Kidney (tissue), 14 donors: ENCODE results near the gene NHLRC4. TPM values are rescaled to one million over a fixed set of nuclear protein-coding genes. Genes with fewer than 3 reads are reported as not detected.

Experiments used
- DNase-seq, 5 donors: peaks; one replicate each; pipeline ENCODE4 v3.0.0-alpha.2; 2013 to 2020
- FAIRE-seq: peaks from 2 replicates; lab custom pipeline; 2012; peaks lifted over from hg19 to GRCh38; lab: Jason Lieb, UNC
- H3K27ac ChIP-seq, 2 donors: one replicate each; pipeline ENCODE4 v1.7.0; 2013; ENCODE audit warnings: low read depth in 2 of 2, low read length in 2 of 2, inconsistent platforms in 1 of 2
- H3K27me3 ChIP-seq: one replicate; pipeline ENCODE4 v1.7.1; 2013; ENCODE audit warnings: low read length, inconsistent platforms; ENCODE audit not compliant: control insufficient read depth, insufficient read depth
- H3K36me3 ChIP-seq, 3 donors: one replicate each; pipeline versions ENCODE4 v1.7.0 to v1.7.1; 2013; ENCODE audit warnings: low read length in 3 of 3, control low read depth in 1 of 3, inconsistent platforms in 1 of 3; ENCODE audit not compliant: insufficient read depth in 3 of 3, control insufficient read depth in 2 of 3
- H3K4me1 ChIP-seq, 3 donors: one replicate each; pipeline versions ENCODE4 v1.7.0 to v1.7.1; 2013; ENCODE audit warnings: low read length in 3 of 3, inconsistent platforms in 1 of 3, low read depth in 1 of 3; ENCODE audit not compliant: control insufficient read depth in 2 of 3, insufficient read depth in 2 of 3
- H3K4me3 ChIP-seq, 3 donors: one replicate each; pipeline versions ENCODE4 v1.7.0 to v1.8.1; 2013; ENCODE audit warnings: low read length in 3 of 3, control low read depth in 1 of 3, inconsistent platforms in 1 of 3
- H3K9ac ChIP-seq, 3 donors: one replicate each; pipeline versions ENCODE4 v1.7.0 to v1.7.1; 2013; ENCODE audit warnings: low read length in 3 of 3, control low read depth in 1 of 3, inconsistent platforms in 1 of 3
- H3K9me3 ChIP-seq, 3 donors: one replicate each; pipeline versions ENCODE4 v1.7.0 to v1.7.1; 2013; ENCODE audit warnings: low read length in 3 of 3, control low read depth in 1 of 3, inconsistent platforms in 1 of 3; ENCODE audit not compliant: control insufficient read depth in 2 of 3, insufficient read depth in 1 of 3
- CTCF ChIP-seq: IDR thresholded peaks from 3 replicates; pipeline ENCODE4 v1.5.1; 2012; ENCODE audit warnings: mild to moderate bottlenecking, moderate library complexity, borderline replicate concordance; ENCODE audit not compliant: insufficient read depth; ENCODE audit errors: extremely low read depth
- intact Hi-C: fragments of 100-400 bp; cut with DNase I; formaldehyde crosslinking; loops from one replicate; pipeline ENCODE4 v1.11.1; 2022
- polyA plus RNA-seq: library from polyadenylated mRNA; stranded (reverse); fragments of 350-450 nt; fragmentation: Illumina TruSeq; extraction: RNeasy Lipid Tissue Mini Kit (QIAGEN cat#74804); gene quantifications from one replicate; pipeline ENCODE4 v1.2.3, GENCODE V29; 2014; ENCODE audit warnings: low read depth, low replicate concordance; ENCODE audit not compliant: insufficient read depth
- total RNA-seq: library from RNA; stranded (reverse); fragmentation: NEBNext Ultra II Directional; extraction: Animal tissue kit (Norgen Biotek cat#: 25700); gene quantifications from one replicate; pipeline ENCODE4 v1.2.1, GENCODE V29; 2021
- donor health status: control.
- donor health status: control.
- donor health status: control.
- donor health status: control.
- donor health status: control.
- donor health status: DM: yes; HTN: yes; CAD: no.
- donor health status: Normal renal cell carcinoma (clear cell type).

The NHLRC4 gene
- total and polyA plus RNA-seq, 2 donors from 2014 or later: 3.3 to 17.4 TPM

GRCh38 chr16:536746-537145 is 30.1 kb upstream of the NHLRC4 start:
- no peak for DNase-seq
- no peak for FAIRE-seq
- H3K9ac ChIP-seq: no peak overlapping the region

GRCh38 chr16:537415-538335 is 29.1 kb upstream of the NHLRC4 start:
- FAIRE-seq (no peak), DNase-seq (no peak)
- Histone ChIP-seq H3K27ac (no peak overlapping the region), H3K4me1 (peaks cover 0 to 4% (median 0%) of the 10 kb centered on the region in 3 donors), H3K27me3 (no peaks in the 10 kb centered on the region), H3K9ac (no peak overlapping the region), H3K36me3 (no peaks in the 10 kb centered on the region), H3K4me3 (no peak overlapping the region), H3K9me3 (no peaks in the 10 kb centered on the region)
- intact Hi-C loops: no loop called here
- no peak for TF ChIP-seq CTCF

More at GRCh38 chr16:536746-537145, 30.1 kb upstream of the NHLRC4 start:
- intact Hi-C loops: no loop called here
- Histone ChIP-seq H3K4me1 (peaks cover 0 to 4% (median 0%) of the 10 kb centered on the region in 3 donors), H3K27ac (no peak overlapping the region), H3K36me3 (no peaks in the 10 kb centered on the region), H3K9me3 (no peaks in the 10 kb centered on the region), H3K4me3 (no peak overlapping the region), H3K27me3 (no peaks in the 10 kb centered on the region)
- no peak for TF ChIP-seq CTCF

- Histone ChIP-seq H3K4me3 (no peak overlapping the region), H3K27me3 (no peaks in the 10 kb centered on the region), H3K36me3 (no peaks in the 10 kb centered on the region), H3K9ac (no peak overlapping the region), H3K27ac (no peak overlapping the region), H3K4me1 (peaks cover 0 to 4% (median 0%) of the 10 kb centered on the region in 3 donors), H3K9me3 (no peaks in the 10 kb centered on the region)
- no peak for DNase-seq
- no peak for FAIRE-seq
- TF ChIP-seq CTCF: no peak
- intact Hi-C loops: no loop called here
Measured at GRCh38 chr16:539901-540530, 26.8 kb upstream of the NHLRC4 start.
